HG03457 (cell line): Measurements from ENCODE around the gene EFNA1.

Source experiments
- ATAC-seq: cut with Tn5 transposase; IDR thresholded peaks from one replicate; pipeline ENCODE4 v1.9.1; 2021; ENCODE audit warnings: moderate number of reproducible peaks; ENCODE audit not compliant: unreplicated experiment

EFNA1 gene, protein sequence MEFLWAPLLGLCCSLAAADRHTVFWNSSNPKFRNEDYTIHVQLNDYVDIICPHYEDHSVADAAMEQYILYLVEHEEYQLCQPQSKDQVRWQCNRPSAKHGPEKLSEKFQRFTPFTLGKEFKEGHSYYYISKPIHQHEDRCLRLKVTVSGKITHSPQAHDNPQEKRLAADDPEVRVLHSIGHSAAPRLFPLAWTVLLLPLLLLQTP

GRCh38 chr1:155127105-155127966 lies at the start of gene EFNA1:
Gene EFNA1, plus strand, starts transcription at chr1:155127876. Its CDS starts 102 bp downstream, at chr1:155127978.
- no peak for ATAC-seq

DNA sequence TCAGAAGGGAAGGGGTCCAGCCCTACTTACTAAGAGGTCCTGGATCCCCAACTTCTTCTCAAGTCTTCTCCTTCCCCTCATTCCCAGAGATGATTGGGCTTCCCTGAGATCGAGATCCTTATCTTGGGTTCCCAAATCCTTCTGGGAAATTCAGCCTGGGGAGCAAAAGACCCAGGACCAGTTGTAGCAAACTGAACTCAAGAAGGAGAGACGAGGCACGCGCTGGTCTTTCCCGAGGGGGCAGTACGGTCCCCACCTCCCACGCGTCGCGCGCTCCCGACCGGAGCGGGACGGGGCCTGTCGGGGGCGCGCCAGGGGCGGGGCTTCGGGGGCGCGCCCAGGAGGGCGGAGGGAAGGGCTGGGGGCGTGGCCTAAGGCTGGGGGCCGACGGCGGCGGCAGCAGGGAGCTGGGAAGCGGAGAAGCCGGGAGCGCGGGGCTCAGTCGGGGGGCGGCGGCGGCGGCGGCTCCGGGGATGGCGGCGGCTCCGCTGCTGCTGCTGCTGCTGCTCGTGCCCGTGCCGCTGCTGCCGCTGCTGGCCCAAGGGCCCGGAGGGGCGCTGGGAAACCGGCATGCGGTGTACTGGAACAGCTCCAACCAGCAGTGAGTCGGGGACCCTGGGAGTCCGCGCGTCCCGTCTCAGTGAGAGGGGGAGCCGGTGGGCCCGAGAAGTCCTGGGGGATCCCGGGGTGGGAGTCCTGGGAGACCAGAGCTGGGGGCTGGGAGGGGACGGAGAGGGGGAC lies 49.0 kb upstream of the EFNA1 start, which contains the start of gene EFNA3:
EFNA3 (plus strand) TSS at position 369 of the 741 bp plus-strand sequence; CDS start at position 474, 105 bp downstream.
- ATAC-seq: no peak

GRCh38 chr1:155079210-155079486 lies 48.5 kb upstream of the EFNA1 start:
- ATAC-seq: no peak

- no peak for ATAC-seq
Measured at GRCh38 chr1:155079487-155080311, 48.0 kb upstream of the EFNA1 start.

- no peak for ATAC-seq
Measured at GRCh38 chr1:155080312-155081228, 47.1 kb upstream of the EFNA1 start.

- no peak for ATAC-seq
Measured at GRCh38 chr1:155081472-155082300, 46.0 kb upstream of the EFNA1 start.

DNA sequence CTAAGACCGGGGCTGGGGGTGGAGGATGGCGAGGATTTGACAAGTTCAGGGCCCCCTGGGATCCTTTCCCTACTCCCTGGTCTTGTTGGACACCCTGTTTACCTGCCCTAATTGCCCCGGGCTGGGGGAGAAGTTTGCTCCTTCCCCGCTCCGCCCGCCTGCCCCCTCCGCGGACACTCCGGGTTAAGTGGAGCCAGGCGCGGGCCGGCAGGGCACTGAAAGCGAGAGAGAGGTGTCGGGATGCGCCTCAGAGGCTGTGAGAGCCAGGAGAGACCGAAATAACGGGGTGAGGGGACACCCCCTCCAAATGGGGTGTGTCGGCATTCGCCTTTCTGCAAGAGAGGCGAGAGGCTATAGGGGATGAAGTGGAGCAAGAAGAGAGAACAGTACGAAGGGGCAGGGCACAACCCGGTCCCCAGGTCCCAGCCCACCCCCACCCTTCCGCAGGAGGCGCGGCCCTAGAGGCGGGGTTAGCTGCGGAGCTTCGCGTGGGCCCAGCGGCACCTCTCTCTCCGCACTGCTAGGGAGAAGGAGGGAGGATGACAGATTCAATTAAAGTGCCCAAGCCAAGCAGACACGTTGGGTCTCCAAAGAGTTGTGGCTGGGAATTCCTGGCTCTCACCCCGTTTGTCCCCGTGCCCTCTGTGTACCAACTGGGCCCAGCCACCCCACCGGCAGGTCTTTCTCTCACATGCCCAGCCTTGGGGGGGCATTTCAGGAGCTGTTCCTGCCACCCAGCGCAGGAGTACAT lies 45.2 kb upstream of the EFNA1 start:
- no peak for ATAC-seq

DNA sequence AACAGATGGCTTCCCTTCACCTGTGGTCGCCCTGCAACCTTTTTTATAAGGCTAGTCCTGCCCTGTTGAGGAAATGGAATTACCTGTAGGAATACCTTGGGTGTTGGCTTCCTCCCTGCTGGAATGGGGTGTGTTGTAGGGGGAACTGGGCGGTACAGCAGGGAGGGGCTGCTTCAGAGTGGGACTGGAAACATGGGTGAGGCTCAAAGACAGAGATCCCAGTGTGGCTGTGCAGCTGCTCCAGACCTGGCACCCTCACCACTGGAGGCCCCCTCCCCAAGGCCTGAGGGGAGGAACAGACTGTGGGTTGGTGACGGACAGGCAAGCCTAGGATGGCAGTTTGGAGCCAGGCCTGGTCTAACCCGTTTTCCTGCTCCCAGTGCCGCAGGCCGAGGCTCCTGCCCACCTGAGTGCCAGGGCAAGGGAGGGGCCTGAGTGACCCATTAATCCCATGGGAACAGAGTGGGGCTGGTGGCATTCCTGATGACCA lies 44.6 kb upstream of the EFNA1 start:
- no peak for ATAC-seq

GRCh38 chr1:155083865-155084721 lies 43.6 kb upstream of the EFNA1 start:
- ATAC-seq: no peak

- peak; percentile 60 for ATAC-seq
Measured at GRCh38 chr1:155084722-155085503, 42.8 kb upstream of the EFNA1 start.

DNA sequence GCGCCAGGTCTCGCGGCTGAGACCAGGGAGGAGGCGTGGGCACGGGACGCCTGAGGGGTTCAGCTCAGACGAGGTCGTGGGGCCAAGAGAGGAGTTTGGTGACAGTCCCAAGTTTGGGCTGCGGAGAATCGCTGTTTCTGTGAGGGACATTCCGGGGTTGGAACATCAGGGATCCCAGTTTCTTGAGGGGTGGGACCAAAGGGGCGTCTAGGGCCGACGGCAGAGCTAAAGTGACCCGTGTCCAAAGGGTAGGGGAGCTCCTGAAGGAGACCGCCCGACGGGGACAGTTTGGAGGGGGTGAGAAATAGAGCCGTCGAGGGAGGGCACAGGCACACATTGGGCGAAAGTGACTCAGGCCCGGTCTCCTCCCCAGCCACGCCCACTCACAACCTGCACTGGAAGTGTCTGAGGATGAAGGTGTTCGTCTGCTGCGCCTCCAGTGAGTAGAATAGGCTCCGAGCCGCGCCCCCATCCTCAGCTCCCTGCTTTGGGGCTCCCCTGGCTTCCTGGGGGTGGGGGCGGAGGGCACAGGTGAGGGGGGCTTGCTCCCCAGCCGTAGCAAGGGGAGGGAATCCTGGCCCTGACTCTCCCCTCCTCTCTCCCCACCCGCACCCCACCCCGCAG lies 42.1 kb upstream of the EFNA1 start:
- ATAC-seq: no peak

DNA sequence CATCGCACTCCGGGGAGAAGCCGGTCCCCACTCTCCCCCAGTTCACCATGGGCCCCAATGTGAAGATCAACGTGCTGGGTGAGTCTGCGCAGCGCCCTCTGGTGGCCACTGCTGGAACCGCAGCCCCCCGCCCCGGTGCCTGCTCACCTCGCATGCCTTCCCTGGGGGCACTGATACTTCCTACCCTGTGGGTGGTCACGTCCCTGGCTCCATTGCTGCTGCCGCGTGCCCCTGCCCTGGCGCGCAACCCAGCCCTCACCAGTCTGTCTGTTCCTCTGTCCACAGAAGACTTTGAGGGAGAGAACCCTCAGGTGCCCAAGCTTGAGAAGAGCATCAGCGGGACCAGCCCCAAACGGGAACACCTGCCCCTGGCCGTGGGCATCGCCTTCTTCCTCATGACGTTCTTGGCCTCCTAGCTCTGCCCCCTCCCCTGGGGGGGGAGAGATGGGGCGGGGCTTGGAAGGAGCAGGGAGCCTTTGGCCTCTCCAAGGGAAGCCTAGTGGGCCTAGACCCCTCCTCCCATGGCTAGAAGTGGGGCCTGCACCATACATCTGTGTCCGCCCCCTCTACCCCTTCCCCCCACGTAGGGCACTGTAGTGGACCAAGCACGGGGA lies 41.4 kb upstream of the EFNA1 start:
- no peak for ATAC-seq

GRCh38 chr1:155086856-155087535 lies 40.7 kb upstream of the EFNA1 start:
- ATAC-seq: no peak

GRCh38 chr1:155091071-155092051 lies 36.3 kb upstream of the EFNA1 start:
- ATAC-seq: no peak
